Neutrophil (primary cell): ENCODE measurements around the gene USP33.

ENCODE experiments used
- H3K27ac ChIP-seq: fragments of 200-600 bp; sonication (generic); 2 replicates; pipeline ENCODE4 v1.5.1; 2016; ENCODE audit warnings: mild to moderate bottlenecking, moderate library complexity
- H3K27me3 ChIP-seq: fragments of 200-600 bp; sonication (generic); 2 replicates; pipeline ENCODE4 v1.6.0; 2016; ENCODE audit warnings: mild to moderate bottlenecking
- H3K36me3 ChIP-seq: fragments of 200-600 bp; sonication (generic); 2 replicates; pipeline ENCODE4 v1.5.1; 2017
- H3K4me1 ChIP-seq, 2 experiments: fragments of 200-600 bp in 1 of 2; sonication (generic) in 1 of 2; 1 replicate in 1 of 2; 2 replicates in 1 of 2; pipeline versions ENCODE4 v1.5.1 to v1.6.1; 2013 to 2016; ENCODE audit warnings: low read depth in 1 of 2, low read length in 1 of 2, mild to moderate bottlenecking in 1 of 2, moderate library complexity in 1 of 2; ENCODE audit not compliant: control insufficient read depth in 1 of 2, insufficient read depth in 1 of 2
- H3K4me3 ChIP-seq, 2 experiments: fragments of 200-600 bp in 1 of 2; sonication (generic) in 1 of 2; 1 replicate in 1 of 2; 2 replicates in 1 of 2; pipeline ENCODE4 v1.5.1; 2013 to 2016; ENCODE audit warnings: low read depth in 1 of 2, low read length in 1 of 2, mild to moderate bottlenecking in 1 of 2, moderate library complexity in 1 of 2
- H3K9me3 ChIP-seq: fragments of 200-600 bp; sonication (generic); 2 replicates; pipeline ENCODE4 v1.5.1; 2016
- TF ChIP-seq, protein P1 (sequence below): fragments of 200-600 bp; sonication (generic); IDR thresholded peaks from 2 replicates; pipeline ENCODE4 v1.5.1; 2016; ENCODE audit warnings: antibody characterized with exemption

USP33 gene

DNA sequence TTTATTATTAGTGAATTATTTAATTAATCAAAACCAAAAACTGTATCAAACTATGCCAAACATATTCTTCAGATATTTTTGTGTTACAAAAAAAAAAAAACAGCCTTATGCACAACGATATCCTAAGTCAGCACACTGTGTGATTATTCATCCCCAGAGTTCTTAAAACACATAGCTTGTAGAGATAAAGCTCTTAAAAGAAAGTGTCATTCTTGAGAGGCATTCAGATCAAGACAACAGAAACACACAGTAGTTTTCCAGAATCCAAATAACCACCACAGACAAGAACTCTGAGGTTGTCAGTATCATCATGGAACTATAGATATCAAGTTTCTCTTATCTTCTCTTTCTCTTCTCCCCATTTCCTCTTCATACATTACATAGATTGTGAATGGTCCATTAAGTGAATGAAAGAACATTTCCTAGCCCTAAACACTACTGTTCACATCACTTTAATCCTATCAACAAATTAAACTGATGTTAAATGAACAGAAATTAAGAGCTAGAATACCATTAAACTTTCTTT, 90.7 kb downstream of the USP33 start:
- Histone ChIP-seq H3K9me3 (no peaks in the 10 kb centered on the region), H3K4me1 (peaks cover 0 to 9% of the 10 kb centered on the region in 2 experiments), H3K36me3 (no peaks in the 10 kb centered on the region), H3K27ac (no peak overlapping the region), H3K4me3 (no peak overlapping the region), H3K27me3 (no peaks in the 10 kb centered on the region)
- TF ChIP-seq, protein P1, sequence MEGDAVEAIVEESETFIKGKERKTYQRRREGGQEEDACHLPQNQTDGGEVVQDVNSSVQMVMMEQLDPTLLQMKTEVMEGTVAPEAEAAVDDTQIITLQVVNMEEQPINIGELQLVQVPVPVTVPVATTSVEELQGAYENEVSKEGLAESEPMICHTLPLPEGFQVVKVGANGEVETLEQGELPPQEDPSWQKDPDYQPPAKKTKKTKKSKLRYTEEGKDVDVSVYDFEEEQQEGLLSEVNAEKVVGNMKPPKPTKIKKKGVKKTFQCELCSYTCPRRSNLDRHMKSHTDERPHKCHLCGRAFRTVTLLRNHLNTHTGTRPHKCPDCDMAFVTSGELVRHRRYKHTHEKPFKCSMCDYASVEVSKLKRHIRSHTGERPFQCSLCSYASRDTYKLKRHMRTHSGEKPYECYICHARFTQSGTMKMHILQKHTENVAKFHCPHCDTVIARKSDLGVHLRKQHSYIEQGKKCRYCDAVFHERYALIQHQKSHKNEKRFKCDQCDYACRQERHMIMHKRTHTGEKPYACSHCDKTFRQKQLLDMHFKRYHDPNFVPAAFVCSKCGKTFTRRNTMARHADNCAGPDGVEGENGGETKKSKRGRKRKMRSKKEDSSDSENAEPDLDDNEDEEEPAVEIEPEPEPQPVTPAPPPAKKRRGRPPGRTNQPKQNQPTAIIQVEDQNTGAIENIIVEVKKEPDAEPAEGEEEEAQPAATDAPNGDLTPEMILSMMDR: no peak

DNA sequence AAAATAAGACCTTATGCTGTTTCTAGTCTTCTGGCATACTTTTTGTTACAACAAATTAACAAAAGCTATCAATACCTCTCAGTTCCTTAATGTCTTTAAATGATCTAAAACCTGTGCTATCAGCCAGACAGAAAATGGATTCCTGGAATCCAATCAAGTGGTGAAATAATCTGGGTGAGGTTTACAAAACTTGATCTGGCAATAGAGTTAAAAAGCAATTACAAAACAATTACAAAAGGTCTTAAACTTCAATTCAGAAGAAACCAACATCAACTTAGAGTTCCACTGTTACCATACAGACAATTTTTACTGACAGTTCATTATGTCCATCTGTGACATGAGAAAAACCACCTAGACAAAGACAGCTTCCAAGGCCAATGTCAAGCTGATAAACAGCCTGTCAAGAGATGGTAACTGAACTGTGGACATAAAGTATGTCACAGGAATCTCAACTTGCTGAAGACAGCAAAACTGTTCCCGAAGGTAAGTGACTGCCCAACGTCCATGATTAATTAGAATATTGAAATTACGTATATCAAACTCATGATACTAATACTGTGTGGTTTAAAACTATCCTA, 94.6 kb downstream of the USP33 start:
- Histone ChIP-seq H3K27ac (no peak overlapping the region), H3K36me3 (no peaks in the 10 kb centered on the region), H3K4me3 (no peak overlapping the region), H3K9me3 (no peaks in the 10 kb centered on the region), H3K4me1 (peaks cover 0 to 9% of the 10 kb centered on the region in 2 experiments), H3K27me3 (no peaks in the 10 kb centered on the region)
- TF ChIP-seq, protein P1: no peak

DNA sequence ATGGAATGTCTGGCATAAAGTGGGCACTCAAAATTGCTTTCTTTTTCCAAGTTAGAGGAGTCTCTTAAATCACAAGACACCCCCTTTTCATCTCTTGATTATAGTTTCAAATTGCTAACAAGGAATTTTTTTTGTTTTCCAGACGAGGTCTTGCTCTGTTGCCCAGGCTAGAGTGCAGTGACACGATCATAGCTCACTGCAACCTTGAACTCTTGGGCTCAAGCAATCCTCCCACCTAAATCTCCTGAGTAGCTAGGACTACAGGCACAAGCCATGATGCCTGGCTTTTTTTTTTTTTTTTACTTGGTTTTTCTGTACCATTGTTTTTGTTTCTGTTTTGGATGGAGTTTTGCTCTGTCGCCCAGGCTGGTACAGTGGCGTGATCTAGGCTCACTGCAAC, 98.0 kb downstream of the USP33 start:
- no peaks in the 10 kb centered on the region for H3K27me3 ChIP-seq
- TF ChIP-seq, protein P1: no peak
- no peaks in the 10 kb centered on the region for H3K9me3 ChIP-seq
- peaks cover 0 to 9% of the 10 kb centered on the region in 2 experiments for H3K4me1 ChIP-seq
- H3K36me3 ChIP-seq: no peaks in the 10 kb centered on the region
- H3K27ac ChIP-seq: no peak overlapping the region
- H3K4me3 ChIP-seq: no peak overlapping the region

DNA sequence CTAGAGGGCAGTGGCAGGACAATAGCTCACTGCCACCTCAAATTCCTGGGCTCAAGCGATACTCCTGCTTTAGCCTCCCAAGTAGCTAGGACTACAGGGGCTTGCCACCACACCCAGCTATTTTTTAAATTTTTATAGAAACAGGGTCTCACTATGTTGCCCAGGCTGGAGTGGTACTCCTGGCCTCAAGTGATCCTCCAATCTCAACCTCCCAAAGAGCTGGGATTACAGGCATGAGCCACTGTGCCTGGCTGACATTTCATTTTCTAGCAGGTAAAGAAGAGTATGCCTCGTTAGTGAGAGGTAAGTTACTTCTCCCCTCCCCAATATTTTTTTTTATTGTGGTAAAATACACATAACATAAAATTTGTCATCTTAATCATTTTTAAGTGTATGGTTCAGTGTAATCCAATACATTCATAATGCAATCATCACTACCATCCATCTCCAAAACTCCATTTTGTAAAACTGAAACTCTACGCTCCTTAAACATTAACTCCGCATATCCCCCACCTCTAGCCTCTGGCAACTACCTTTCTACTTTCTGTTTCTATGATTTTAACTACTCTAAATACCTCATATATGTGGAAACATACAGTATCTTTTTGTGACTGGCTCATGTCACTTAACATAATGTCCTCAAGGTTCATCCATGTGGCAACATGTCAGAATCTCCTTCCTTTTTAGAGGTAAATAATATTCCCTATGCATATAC, 99.6 kb downstream of the USP33 start:
- no peaks in the 10 kb centered on the region for H3K27me3 ChIP-seq
- H3K27ac ChIP-seq: no peak overlapping the region
- H3K4me1 ChIP-seq: peaks cover 0 to 6% of the 10 kb centered on the region in 2 experiments
- no peaks in the 10 kb centered on the region for H3K36me3 ChIP-seq
- TF ChIP-seq, protein P1: no peak
- H3K9me3 ChIP-seq: no peaks in the 10 kb centered on the region
- H3K4me3 ChIP-seq: no peak overlapping the region

DNA sequence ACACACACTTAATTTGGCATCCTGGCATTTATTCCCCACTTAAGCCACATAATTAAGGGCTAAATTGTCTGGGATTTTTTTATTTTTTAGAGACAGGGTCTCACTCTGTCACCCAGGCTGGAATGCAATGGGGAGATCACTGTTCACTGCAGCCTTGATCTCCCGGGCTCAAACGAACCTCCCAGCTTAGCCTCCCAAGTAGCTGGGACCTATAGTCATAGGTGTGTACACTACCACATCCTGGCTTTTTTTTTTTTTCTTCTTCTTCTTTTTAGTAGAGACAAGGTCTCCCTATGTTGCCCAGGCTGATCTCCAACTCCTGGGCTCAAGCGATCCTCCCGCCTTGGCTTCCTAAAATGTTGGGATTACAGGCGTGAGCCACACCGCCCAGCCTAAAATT, 101.4 kb downstream of the USP33 start:
- Histone ChIP-seq H3K27ac (no peak overlapping the region), H3K4me1 (no peaks in the 10 kb centered on the region), H3K27me3 (no peaks in the 10 kb centered on the region), H3K36me3 (no peaks in the 10 kb centered on the region), H3K9me3 (no peaks in the 10 kb centered on the region), H3K4me3 (no peak overlapping the region)
- TF ChIP-seq, protein P1: no peak
